GM15510 (cell line): ENCODE results near the gene SKI.

Experiments used
- POLR2A ChIP-seq: IDR thresholded peaks from 3 replicates; pipeline ENCODE4 v1.6.1; 2011; ENCODE audit warnings: borderline replicate concordance; ENCODE audit not compliant: insufficient read length; ENCODE audit errors: extremely low read depth

Gene SKI

DNA sequence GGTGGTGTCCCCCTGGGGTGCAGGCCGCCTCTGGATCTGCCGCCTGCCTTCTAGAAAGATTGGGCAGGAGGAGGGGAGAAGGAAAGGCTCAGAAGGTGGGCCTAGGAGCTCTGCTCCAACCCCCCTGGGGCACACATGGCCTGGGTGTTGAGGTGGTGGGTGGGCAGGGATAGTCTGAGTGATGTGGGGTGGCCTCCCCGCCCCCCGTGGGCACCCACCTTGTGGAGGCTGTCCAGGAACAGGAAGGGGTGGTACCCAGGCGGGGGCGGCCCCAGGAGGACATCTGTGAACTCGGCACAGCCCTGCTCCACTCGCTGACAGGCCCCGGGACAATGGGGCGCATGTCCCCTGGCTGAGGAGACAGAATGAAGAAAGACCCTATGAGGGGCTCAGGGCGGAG lies 108.4 kb downstream of the SKI start:
- TF ChIP-seq POLR2A = no peak

GRCh38 chr1:2337081-2337480 lies 109.0 kb downstream of the SKI start:
- no peak for TF ChIP-seq POLR2A

DNA sequence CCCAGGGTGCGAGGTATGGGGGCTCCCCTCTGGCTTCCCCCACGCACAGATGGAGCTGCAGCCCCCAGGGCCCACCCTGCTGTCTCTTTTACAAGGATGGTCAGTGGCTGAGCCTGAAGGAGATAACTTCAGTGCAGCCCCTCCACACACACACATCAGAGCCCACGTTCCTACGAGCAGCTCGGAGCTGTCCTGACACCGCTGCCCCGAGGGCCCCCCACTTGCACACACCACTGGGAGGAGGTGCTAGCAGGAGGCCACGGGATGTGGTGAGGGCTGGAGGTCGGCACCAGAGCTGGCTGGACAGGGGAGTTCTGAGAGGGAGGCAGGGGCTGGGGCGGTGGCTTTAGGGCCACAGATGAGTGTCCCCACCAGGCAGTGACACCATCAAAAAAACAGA lies 109.4 kb downstream of the SKI start:
- TF ChIP-seq POLR2A = no peak

GRCh38 chr1:2339206-2340085 lies 111.3 kb downstream of the SKI start:
- no peak for TF ChIP-seq POLR2A

- TF ChIP-seq POLR2A = no peak
Measured at GRCh38 chr1:2340086-2340917, 112.2 kb downstream of the SKI start.

DNA sequence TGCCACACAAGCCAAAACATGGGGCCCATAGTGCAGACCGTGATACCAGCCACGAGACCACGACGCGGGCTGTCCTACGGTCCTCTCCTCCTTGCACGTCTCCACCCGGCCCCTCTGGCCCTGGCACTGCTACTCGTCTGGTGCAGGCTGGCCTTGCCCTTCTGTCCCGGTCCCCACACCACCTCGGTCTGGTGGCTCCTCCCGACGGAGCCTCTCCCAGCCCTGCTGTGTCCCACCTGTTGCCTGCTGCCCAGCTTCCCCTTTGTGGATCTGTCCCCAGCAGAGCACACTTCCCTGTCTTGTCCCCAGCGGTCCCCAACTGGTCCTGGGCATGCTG lies 112.8 kb downstream of the SKI start:
- no peak for TF ChIP-seq POLR2A

- no peak for TF ChIP-seq POLR2A
Measured at GRCh38 chr1:2341706-2342383, 113.7 kb downstream of the SKI start.

GRCh38 chr1:2342384-2343022 lies 114.4 kb downstream of the SKI start:
- no peak for TF ChIP-seq POLR2A

DNA sequence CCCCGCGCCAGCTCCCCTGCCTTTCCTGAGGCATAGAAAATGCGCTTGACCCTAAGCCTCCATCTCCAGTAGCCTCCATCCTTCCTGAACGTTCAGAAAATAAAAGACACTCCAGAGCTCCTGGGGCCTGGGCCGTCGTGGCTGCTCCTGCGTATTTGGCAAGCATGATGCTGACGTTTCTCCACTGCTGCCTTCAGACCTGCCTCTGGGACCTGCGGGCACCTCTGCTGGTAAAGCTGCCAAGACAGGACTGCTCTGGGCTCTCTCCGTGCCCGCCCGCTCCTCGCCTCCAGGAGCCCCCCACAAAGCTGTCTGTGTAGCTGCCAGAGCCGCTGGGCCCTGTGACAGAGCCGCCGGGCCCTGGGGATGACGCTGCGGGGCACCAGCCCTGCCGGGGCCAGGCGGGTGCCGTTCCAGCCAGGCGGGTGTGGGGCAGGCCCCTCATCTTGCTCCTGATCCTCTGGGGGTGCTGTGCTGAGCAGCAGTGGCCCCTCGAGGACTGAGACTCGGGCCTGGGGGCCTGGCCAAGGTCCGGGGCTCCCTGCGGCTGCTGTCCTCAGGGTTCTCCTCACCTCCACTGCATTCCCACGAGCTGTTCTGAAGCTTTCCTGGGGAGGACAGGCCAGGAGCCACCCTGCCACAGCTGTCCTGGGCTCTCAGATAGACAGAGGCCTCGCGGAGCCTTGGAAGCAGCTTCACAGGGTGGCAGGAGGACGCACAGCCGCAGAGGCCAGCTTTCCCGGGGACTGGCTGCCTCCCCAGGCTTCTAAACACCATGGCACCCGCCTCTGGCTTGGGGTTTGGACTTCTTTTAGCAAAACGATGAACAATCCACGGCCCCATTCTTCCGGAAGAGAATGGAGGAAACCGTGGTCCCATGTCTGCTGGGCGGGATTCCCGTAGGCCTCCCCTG lies 115.2 kb downstream of the SKI start:
- no peak for TF ChIP-seq POLR2A

- TF ChIP-seq POLR2A = no peak
Measured at GRCh38 chr1:2344121-2344681, 116.1 kb downstream of the SKI start.

DNA sequence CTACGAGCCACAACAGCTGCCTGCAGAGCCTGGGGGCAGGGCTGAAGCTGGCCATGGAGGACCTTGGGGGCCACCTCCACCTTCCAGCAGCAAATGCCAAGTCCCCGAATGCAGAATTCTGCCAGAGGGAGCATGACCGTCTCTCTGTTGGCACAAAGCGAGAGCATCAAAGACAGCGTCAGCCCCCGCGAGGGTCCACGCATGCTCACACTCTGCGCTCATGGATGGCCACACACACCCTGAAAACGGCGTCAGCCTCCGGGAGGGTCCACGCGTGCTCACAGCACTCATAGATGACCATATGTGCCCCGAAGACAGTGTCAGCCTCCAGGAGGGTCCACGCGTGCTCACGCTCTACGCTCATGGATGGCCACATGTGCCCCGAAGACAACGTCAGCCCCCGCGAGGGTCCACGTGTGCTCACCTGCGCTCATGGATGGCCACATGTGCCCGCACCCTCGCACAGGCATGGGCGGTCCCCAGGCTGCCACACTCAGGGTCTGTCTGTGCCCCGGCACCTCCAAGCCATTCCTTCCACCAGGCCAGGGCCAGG lies 116.7 kb downstream of the SKI start:
- no peak for TF ChIP-seq POLR2A

DNA sequence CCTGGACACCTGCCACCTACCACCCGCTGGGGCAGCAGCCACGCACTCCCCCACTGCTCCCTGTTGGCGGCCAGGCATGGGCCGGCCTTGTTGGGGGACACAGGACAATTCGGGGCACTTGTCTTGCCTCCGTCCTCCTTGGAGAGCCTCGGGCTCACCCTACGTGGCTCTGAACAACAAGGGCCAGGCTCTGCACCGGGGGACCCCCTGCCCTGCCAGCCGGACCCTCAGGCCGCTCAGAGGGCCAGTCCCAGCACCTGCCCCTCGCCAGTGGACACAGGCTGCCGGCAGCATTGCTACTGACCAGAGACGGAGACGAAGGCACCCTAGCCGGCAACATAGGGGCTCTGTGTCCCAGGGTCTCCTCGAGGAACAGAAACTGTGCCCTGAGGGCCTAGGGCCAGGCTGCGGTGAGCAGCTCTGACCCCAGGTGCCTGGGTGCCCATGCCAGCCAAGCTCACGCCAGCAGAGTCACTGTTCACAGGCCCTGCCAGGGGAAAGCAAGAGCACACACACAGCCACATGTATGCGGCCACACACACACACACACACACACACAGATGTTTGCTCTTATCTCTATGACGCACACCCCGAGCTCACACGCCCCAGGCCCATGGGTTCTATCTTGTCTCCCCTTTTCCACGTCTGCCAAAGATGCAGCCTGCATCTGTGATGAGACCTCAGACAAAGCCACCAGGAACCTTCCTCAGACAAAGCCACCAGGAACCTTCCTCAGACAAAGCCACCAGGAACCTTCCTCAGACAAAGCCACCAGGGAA lies 117.4 kb downstream of the SKI start:
- no peak for TF ChIP-seq POLR2A

DNA sequence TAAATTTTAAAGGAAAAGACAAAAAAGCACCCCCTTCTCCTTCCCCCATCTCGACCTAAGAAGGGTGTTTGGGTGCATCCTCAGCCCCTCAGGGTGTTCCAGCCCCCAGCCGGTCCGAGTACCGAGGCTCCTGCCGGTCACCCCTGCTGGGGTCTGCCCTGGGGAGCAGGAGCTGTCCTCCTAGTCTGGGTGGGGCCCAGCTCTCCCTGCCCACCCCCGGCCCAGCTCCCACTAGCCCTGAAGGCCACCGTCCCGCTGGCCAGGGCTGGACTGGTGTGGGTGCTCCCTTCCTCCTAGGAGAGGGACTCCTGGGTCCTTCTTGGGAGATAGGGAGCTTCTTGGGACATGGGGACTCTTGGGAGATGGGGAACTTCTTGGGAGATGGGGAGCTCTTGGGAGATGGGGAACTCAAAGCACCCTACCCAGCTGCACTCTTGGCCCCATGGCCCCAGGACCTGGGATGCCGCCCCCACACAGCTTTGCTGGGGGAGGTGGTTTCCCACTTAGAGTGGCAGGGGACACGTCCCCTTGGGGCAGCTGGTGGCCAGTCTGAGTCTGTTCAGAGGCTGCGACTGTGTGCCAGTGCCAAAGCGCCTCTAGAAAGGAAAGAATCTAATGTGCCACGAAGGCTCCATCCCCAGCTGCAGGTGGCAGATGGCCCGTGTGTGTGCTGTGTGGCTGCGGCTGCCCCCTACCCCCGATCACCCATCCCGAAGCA lies 118.7 kb downstream of the SKI start:
- TF ChIP-seq POLR2A = no peak

DNA sequence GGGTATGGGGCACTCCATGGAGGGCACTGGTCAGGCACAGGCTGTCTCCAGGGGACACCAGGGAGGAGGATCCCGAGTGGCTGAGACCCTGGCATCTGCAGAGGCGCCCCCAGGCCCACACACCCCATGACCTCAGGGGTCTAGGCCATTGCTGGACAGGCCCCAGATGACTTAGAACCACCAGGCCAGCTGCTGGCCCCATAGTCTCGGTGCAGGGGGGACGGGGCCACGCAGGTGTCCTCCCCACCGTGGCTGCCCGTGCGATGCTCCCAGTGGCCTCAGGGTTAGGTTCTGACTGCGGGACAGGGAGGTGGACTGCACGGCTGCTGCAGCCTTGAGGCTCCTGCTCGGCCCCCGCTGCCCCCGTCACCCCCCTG lies 119.3 kb downstream of the SKI start:
- no peak for TF ChIP-seq POLR2A
